Mesenchymal stem cell (in vitro differentiated cells and primary cell): ENCODE results near the gene LEMD3.

Experiments
- DNase-seq: peaks from one replicate; pipeline ENCODE4 v3.0.0-alpha.2; 2013
- H2AFZ ChIP-seq: one replicate; pipeline ENCODE4 v1.6.1; 2013; ENCODE audit warnings: low read depth, mild to moderate bottlenecking, control low read depth, inconsistent platforms, low read length, moderate library complexity
- H2AK5ac ChIP-seq: 2 replicates; pipeline ENCODE4 v1.6.1; 2013; ENCODE audit warnings: low read length, moderate library complexity, mild to moderate bottlenecking, inconsistent platforms; ENCODE audit not compliant: severe bottlenecking
- H2BK120ac ChIP-seq: one replicate; pipeline ENCODE4 v1.6.1; 2013; ENCODE audit warnings: low read depth, mild to moderate bottlenecking, inconsistent platforms, low read length, moderate library complexity
- H2BK12ac ChIP-seq, 2 experiments: one replicate each; pipeline ENCODE4 v1.6.1; 2013; ENCODE audit warnings: inconsistent platforms in 2 of 2, low read length in 2 of 2, mild to moderate bottlenecking in 2 of 2, moderate library complexity in 2 of 2, control low read depth in 1 of 2
- H2BK15ac ChIP-seq: one replicate; pipeline ENCODE4 v1.6.1; 2013; ENCODE audit warnings: mild to moderate bottlenecking, low read depth, inconsistent platforms; ENCODE audit not compliant: poor library complexity, severe bottlenecking
- H2BK5ac ChIP-seq: 2 replicates; pipeline ENCODE4 v1.6.1; 2013; ENCODE audit warnings: low read depth, mild to moderate bottlenecking, low read length, control low read depth, inconsistent platforms; ENCODE audit not compliant: poor library complexity, severe bottlenecking
- H3K14ac ChIP-seq, 2 experiments: one replicate each; pipeline ENCODE4 v1.6.1; 2013; ENCODE audit warnings: inconsistent platforms in 2 of 2, low read length in 2 of 2, control low read depth in 1 of 2, mild to moderate bottlenecking in 1 of 2, moderate library complexity in 1 of 2
- H3K18ac ChIP-seq, 2 experiments: one replicate each; pipeline ENCODE4 v1.6.1; 2013; ENCODE audit warnings: inconsistent platforms in 2 of 2, low read length in 2 of 2, control low read depth in 1 of 2, low read depth in 1 of 2, mild to moderate bottlenecking in 1 of 2
- H3K23ac ChIP-seq, 2 experiments: one replicate each; pipeline ENCODE4 v1.6.1; 2013; ENCODE audit warnings: inconsistent platforms in 2 of 2, low read length in 2 of 2, mild to moderate bottlenecking in 2 of 2, moderate library complexity in 2 of 2, control low read depth in 1 of 2
- H3K27ac ChIP-seq: 2 replicates; pipeline ENCODE4 v1.5.1; 2013; ENCODE audit warnings: mild to moderate bottlenecking, moderate library complexity, low read length, control low read depth, inconsistent platforms; ENCODE audit not compliant: poor library complexity, severe bottlenecking
- H3K27me3 ChIP-seq, 2 experiments: 2 replicates each; pipeline versions ENCODE4 v1.6.1 to v1.7.0; 2013; ENCODE audit warnings: low read length in 2 of 2, mild to moderate bottlenecking in 2 of 2, moderate library complexity in 2 of 2, control low read depth in 1 of 2, inconsistent platforms in 1 of 2; ENCODE audit not compliant: control insufficient read depth in 1 of 2, insufficient read depth in 1 of 2
- H3K36me3 ChIP-seq, 2 experiments: 2 replicates each; pipeline versions ENCODE4 v1.6.1 to v1.7.0; 2013; ENCODE audit warnings: low read length in 2 of 2, control low read depth in 1 of 2, inconsistent platforms in 1 of 2, low read depth in 1 of 2, mild to moderate bottlenecking in 1 of 2; ENCODE audit not compliant: insufficient read depth in 2 of 2, control insufficient read depth in 1 of 2
- H3K4ac ChIP-seq, 2 experiments: one replicate each; pipeline ENCODE4 v1.6.1; 2013; ENCODE audit warnings: inconsistent platforms in 2 of 2, low read length in 2 of 2, mild to moderate bottlenecking in 2 of 2, moderate library complexity in 2 of 2, control low read depth in 1 of 2, low read depth in 1 of 2
- H3K4me1 ChIP-seq: 2 replicates; pipeline ENCODE4 v1.6.1; 2013; ENCODE audit warnings: low read depth, low read length, control low read depth; ENCODE audit not compliant: control insufficient read depth, insufficient read depth
- H3K4me2 ChIP-seq: 2 replicates; pipeline ENCODE4 v1.6.1; 2013; ENCODE audit warnings: low read length, mild to moderate bottlenecking, inconsistent platforms; ENCODE audit not compliant: poor library complexity, severe bottlenecking
- H3K4me3 ChIP-seq, 2 experiments: 2 replicates each; pipeline versions ENCODE4 v1.5.1 to v1.7.0; 2013; ENCODE audit warnings: low read length in 2 of 2, mild to moderate bottlenecking in 2 of 2, control low read depth in 1 of 2, low read depth in 1 of 2; ENCODE audit not compliant: insufficient read depth in 1 of 2
- H3K79me1 ChIP-seq: replicated peaks from 2 replicates; pipeline ENCODE4 v1.6.1; 2013; ENCODE audit warnings: mild to moderate bottlenecking, control low read depth, low read length, inconsistent platforms; ENCODE audit not compliant: poor library complexity, severe bottlenecking
- H3K9ac ChIP-seq: 2 replicates; pipeline ENCODE4 v1.7.0; 2013; ENCODE audit warnings: mild to moderate bottlenecking, low read length, moderate library complexity
- H3K9me3 ChIP-seq: 2 replicates; pipeline ENCODE4 v1.7.0; 2013; ENCODE audit warnings: mild to moderate bottlenecking, low read length; ENCODE audit not compliant: control insufficient read depth
- H4K8ac ChIP-seq: one replicate; pipeline ENCODE4 v1.6.1; 2013; ENCODE audit warnings: inconsistent platforms, mild to moderate bottlenecking, low read length, moderate library complexity
- H4K91ac ChIP-seq: one replicate; pipeline ENCODE4 v1.6.1; 2013; ENCODE audit warnings: mild to moderate bottlenecking, low read length, inconsistent platforms
- WGBS: methylation state at CpG from one replicate; pipeline ENCODE4 v1.1.7; 2013; ENCODE audit warnings: mixed read lengths; 5-methylcytosine and 5-hydroxymethylcytosine counted together

The LEMD3 gene

GRCh38 chr12:65237153-65237552, 67.8 kb downstream of the LEMD3 start:
- no CpG with 5 or more reads among the region's 1 CpG for WGBS
- Histone ChIP-seq H4K91ac (no peak overlapping the region), H3K27me3 (no peaks in the 10 kb centered on the region), H2BK15ac (no peak overlapping the region), H3K4ac (no peak overlapping the region), H3K36me3 (peaks cover 0 to 23% of the 10 kb centered on the region in 2 experiments), H4K8ac (no peak overlapping the region), H2BK12ac (no peak overlapping the region), H3K9ac (no peak overlapping the region), H3K14ac (no peak overlapping the region), H3K79me1 (peaks cover 13% of the 10 kb centered on the region), H3K9me3 (no peaks in the 10 kb centered on the region), H2BK5ac (no peak overlapping the region), H3K18ac (no peak overlapping the region), H2AK5ac (no peak overlapping the region), H3K4me2 (no peak overlapping the region), H2BK120ac (no peak overlapping the region), H3K4me1 (no peaks in the 10 kb centered on the region), H2AFZ (no peak overlapping the region), H3K4me3 (no peak overlapping the region), H3K27ac (no peak overlapping the region), H3K23ac (no peak overlapping the region)
- DNase-seq = no peak

DNA sequence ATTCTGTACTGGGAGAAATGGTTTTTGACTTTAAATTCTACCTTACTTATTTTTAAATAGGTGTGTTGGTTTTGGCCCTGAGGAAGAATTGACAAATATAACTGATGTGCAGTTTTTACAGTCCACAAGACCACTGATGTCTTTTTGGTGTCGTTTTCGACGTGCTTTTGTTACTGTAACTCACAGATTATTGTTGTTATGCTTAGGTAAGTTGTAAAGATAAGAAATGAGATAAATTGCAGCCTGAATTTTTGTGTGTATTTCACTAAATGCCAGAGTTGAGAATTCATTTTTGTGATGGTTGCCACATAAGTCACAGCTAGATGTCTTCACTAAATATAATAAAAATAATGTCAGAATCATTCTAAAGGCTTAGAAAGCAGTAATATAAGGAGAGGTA, 69.2 kb downstream of the LEMD3 start:
- Histone ChIP-seq H4K8ac (no peak overlapping the region), H3K4me1 (no peaks in the 10 kb centered on the region), H3K4me3 (no peak overlapping the region), H2AFZ (no peak overlapping the region), H3K27me3 (no peaks in the 10 kb centered on the region), H3K23ac (no peak overlapping the region), H3K9ac (no peak overlapping the region), H2BK15ac (no peak overlapping the region), H3K9me3 (no peaks in the 10 kb centered on the region), H3K18ac (no peak overlapping the region), H4K91ac (no peak overlapping the region), H2BK120ac (no peak overlapping the region), H3K36me3 (peaks cover 0 to 38% of the 10 kb centered on the region in 2 experiments), H2BK5ac (no peak overlapping the region), H3K14ac (no peak overlapping the region), H2BK12ac (no peak overlapping the region), H3K79me1 (peaks cover 9% of the 10 kb centered on the region), H3K27ac (no peak overlapping the region), H3K4ac (no peak overlapping the region), H2AK5ac (no peak overlapping the region), H3K4me2 (no peak overlapping the region)
- no peak for DNase-seq
- WGBS = 95% methylated on average over 3 of the region's 3 CpGs

- Histone ChIP-seq H3K23ac (no peak overlapping the region), H3K79me1 (no peaks in the 10 kb centered on the region), H2BK5ac (no peak overlapping the region), H3K14ac (no peak overlapping the region), H3K4me1 (no peaks in the 10 kb centered on the region), H2AK5ac (no peak overlapping the region), H3K9ac (no peak overlapping the region), H3K27ac (no peak overlapping the region), H2BK12ac (no peak overlapping the region), H3K36me3 (peaks cover 3 to 43% of the 10 kb centered on the region in 2 experiments), H3K4me3 (no peak overlapping the region), H3K27me3 (no peaks in the 10 kb centered on the region), H2BK120ac (no peak overlapping the region), H3K4ac (no peak overlapping the region), H4K8ac (no peak overlapping the region), H2BK15ac (no peak overlapping the region), H4K91ac (no peak overlapping the region), H3K4me2 (no peak overlapping the region), H3K18ac (no peak overlapping the region), H3K9me3 (no peaks in the 10 kb centered on the region), H2AFZ (no peak overlapping the region)
- WGBS = 100% methylated on average over 2 of the region's 2 CpGs
- DNase-seq = peak; percentile 3
These were observed 79.6 kb downstream of the LEMD3 start for GRCh38 chr12:65248656-65249633.

GRCh38 chr12:65252515-65252914, 83.1 kb downstream of the LEMD3 start:
- Histone ChIP-seq H4K8ac (no peak overlapping the region), H3K9ac (no peak overlapping the region), H3K14ac (no peak overlapping the region), H3K4ac (no peak overlapping the region), H3K4me1 (no peaks in the 10 kb centered on the region), H2AK5ac (no peak overlapping the region), H3K4me3 (no peak overlapping the region), H2BK5ac (no peak overlapping the region), H2BK12ac (no peak overlapping the region), H3K23ac (no peak overlapping the region), H3K27ac (no peak overlapping the region), H3K79me1 (no peaks in the 10 kb centered on the region), H3K36me3 (peaks cover 0 to 15% of the 10 kb centered on the region in 2 experiments), H2AFZ (no peak overlapping the region), H3K27me3 (no peaks in the 10 kb centered on the region), H3K18ac (no peak overlapping the region), H2BK15ac (no peak overlapping the region), H4K91ac (no peak overlapping the region), H3K4me2 (no peak overlapping the region), H3K9me3 (no peaks in the 10 kb centered on the region), H2BK120ac (no peak overlapping the region)
- DNase-seq = no peak
- 71% methylated on average over 1 of the region's 1 CpG for WGBS
